Prostate gland (tissue), 2 donors: ENCODE measurements around the gene TEX264. TPM values are rescaled to one million over a fixed set of nuclear protein-coding genes. Genes with fewer than 3 reads are reported as not detected.

Experiments
- DNase-seq: peaks from one replicate; pipeline ENCODE4 v3.0.0-alpha.2; 2019; ENCODE audit warnings: low spot score
- H3K27ac ChIP-seq, 2 donors: fragments of 200-600 bp; sonication (generic); 2 replicates each; pipeline ENCODE4 v1.5.1; 2017 to 2019
- H3K27me3 ChIP-seq: fragments of 200-600 bp; sonication (generic); replicated peaks from 2 replicates; pipeline ENCODE4 v1.5.1; 2019; ENCODE audit not compliant: insufficient read depth
- H3K36me3 ChIP-seq, 2 donors: fragments of 200-600 bp; sonication (generic); 1 replicate in 1 of 2; 2 replicates in 1 of 2; pipeline versions ENCODE4 v1.5.1 to v1.8.1; 2017 to 2019
- H3K4me1 ChIP-seq: fragments of 200-600 bp; sonication (generic); replicated peaks from 2 replicates; pipeline ENCODE4 v1.5.1; 2019
- H3K4me3 ChIP-seq, 2 donors: fragments of 200-600 bp; sonication (generic); 2 replicates each; pipeline ENCODE4 v1.5.1; 2017 to 2019
- H3K9me3 ChIP-seq: fragments of 200-600 bp; sonication (generic); 2 replicates; pipeline ENCODE4 v1.5.1; 2017
- CTCF ChIP-seq, 4 experiments: fragments of 200-600 bp in 2 of 4; fragments of 450-650 bp in 2 of 4; sonication (generic) in 2 of 4; IDR thresholded peaks; 1 replicate in 3 of 4; 2 replicates in 1 of 4; pipeline ENCODE4 v1.5.1; 2016 to 2019; ENCODE audit warnings: antibody characterized with exemption in 4 of 4, mild to moderate bottlenecking in 2 of 4, moderate library complexity in 2 of 4
- POLR2A ChIP-seq: fragments of 450-650 bp; IDR thresholded peaks from one replicate; pipeline ENCODE4 v1.6.1; 2016; ENCODE audit warnings: antibody characterized with exemption, mild to moderate bottlenecking
- POLR2AphosphoS5 ChIP-seq: sonication (generic); formaldehyde crosslinking; IDR thresholded peaks from one replicate; pipeline ENCODE4 v1.6.1; 2017; ENCODE audit warnings: antibody characterized with exemption
- WGBS: methylation state at CpG from one replicate; pipeline ENCODE4 v1.1.5; 2018; 5-methylcytosine and 5-hydroxymethylcytosine counted together
- intact Hi-C: fragments of 100-400 bp; cut with DNase I; formaldehyde crosslinking; loops from one replicate; pipeline ENCODE4 v1.14.2; 2022
- total RNA-seq, 2 donors: library from RNA; depleted of rRNA; stranded (reverse); fragments of >200 nt; gene quantifications; one replicate each; pipeline ENCODE4 v1.1.0, GENCODE V29; 2016

Gene TEX264
- total RNA-seq, 2 donors from 2014 or later, result 157 to 214 TPM

- H3K4me1 ChIP-seq, result peaks cover 5% of the 10 kb centered on the region
- H3K36me3 ChIP-seq, result peaks cover 0 to 6% of the 10 kb centered on the region in 2 donors
- peak; percentile 80 for DNase-seq
- H3K9me3 ChIP-seq, result no peaks in the 10 kb centered on the region
- no peak overlapping the region for H3K4me3 ChIP-seq
- intact Hi-C loops, result no loop called here
- TF ChIP-seq POLR2A (no peak), POLR2AphosphoS5 (peak; percentile 82), CTCF (IDR thresholded peaks at IDR 0.05) (peak; percentile 18 to 90 (median 76))
- no peaks in the 10 kb centered on the region for H3K27me3 ChIP-seq
- WGBS, result 24% methylated on average over 4 of the region's 4 CpGs
- H3K27ac ChIP-seq, result no peak overlapping the region
Observed at GRCh38 chr3:51682079-51682478, 11.0 kb downstream of the TEX264 start.

- Histone ChIP-seq H3K27ac (no peak overlapping the region), H3K27me3 (no peaks in the 10 kb centered on the region), H3K4me3 (no peak overlapping the region), H3K36me3 (peaks cover 0 to 6% of the 10 kb centered on the region in 2 donors), H3K4me1 (peaks cover 5% of the 10 kb centered on the region), H3K9me3 (no peaks in the 10 kb centered on the region)
- 74% methylated on average over 7 of the region's 7 CpGs for WGBS
- no peak for TF ChIP-seq POLR2A
- TF ChIP-seq POLR2AphosphoS5, result no peak
- no peak for TF ChIP-seq CTCF (IDR thresholded peaks at IDR 0.05)
- no peak for DNase-seq
- intact Hi-C loops, result no loop called here
Observed at GRCh38 chr3:51682526-51682925, 11.5 kb downstream of the TEX264 start.

GRCh38 chr3:51683566-51683965 lies 12.5 kb downstream of the TEX264 start:
- no peak for DNase-seq
- no peak for TF ChIP-seq POLR2A
- no peak for TF ChIP-seq POLR2AphosphoS5
- TF ChIP-seq CTCF (IDR thresholded peaks at IDR 0.05), result no peak
- Histone ChIP-seq H3K9me3 (no peaks in the 10 kb centered on the region), H3K4me1 (peaks cover 5% of the 10 kb centered on the region), H3K36me3 (peaks cover 0 to 6% of the 10 kb centered on the region in 2 donors), H3K27ac (no peak overlapping the region), H3K4me3 (no peak overlapping the region), H3K27me3 (no peaks in the 10 kb centered on the region)
- WGBS, result 73% methylated on average over 2 of the region's 2 CpGs
- intact Hi-C loops, result no loop called here

GRCh38 chr3:51684971-51685751 lies 14.1 kb downstream of the TEX264 start:
- intact Hi-C loops, result no loop called here
- Histone ChIP-seq H3K4me3 (no peak overlapping the region), H3K36me3 (peaks cover 0 to 6% of the 10 kb centered on the region in 2 donors), H3K4me1 (peaks cover 5% of the 10 kb centered on the region), H3K27ac (peak overlapping the region; percentile 2 to 38), H3K27me3 (no peaks in the 10 kb centered on the region), H3K9me3 (no peaks in the 10 kb centered on the region)
- peak; percentile 19 for DNase-seq
- 44% methylated on average over 7 of the region's 7 CpGs for WGBS
- peak in 1 of 4 experiments; percentile 17 for TF ChIP-seq CTCF (IDR thresholded peaks at IDR 0.05)
- peak; percentile 48 for TF ChIP-seq POLR2AphosphoS5
- TF ChIP-seq POLR2A, result no peak

- Histone ChIP-seq H3K27ac (peak overlapping the region in 1 of 2 donors; percentile 2), H3K4me3 (no peak overlapping the region), H3K4me1 (peaks cover 5% of the 10 kb centered on the region), H3K27me3 (no peaks in the 10 kb centered on the region), H3K9me3 (no peaks in the 10 kb centered on the region), H3K36me3 (peaks cover 0 to 6% of the 10 kb centered on the region in 2 donors)
- DNase-seq, result no peak
- TF ChIP-seq POLR2A (no peak), CTCF (IDR thresholded peaks at IDR 0.05) (no peak), POLR2AphosphoS5 (no peak)
- 83% methylated on average over 4 of the region's 4 CpGs for WGBS
- intact Hi-C loops, result no loop called here
Observed at GRCh38 chr3:51686056-51686455, 15.0 kb downstream of the TEX264 start.
